IMR-90 (cell line): Measurements from ENCODE around the gene NOXO1. TPM values are rescaled to one million over a fixed set of nuclear protein-coding genes. Genes with fewer than 3 reads are reported as not detected.

ENCODE experiments used
- ATAC-seq: fragments of 200-7000 bp; cut with Tn5 transposase; 2 replicates; pipeline ENCODE4 v1.9.1; 2020; ENCODE audit warnings: low read depth, mild to moderate bottlenecking, moderate library complexity
- BruUV-seq: library from RNA; stranded (reverse); fragments of 400-500 nt; replicated peaks from 2 replicates; lab custom pipeline; 2021; lab: Mats Ljungman, UMichigan
- CTCF ChIA-PET: fragments of 300-600 bp; formaldehyde crosslinking; extraction: SDS; loops from one replicate; lab custom pipeline; 2021; ENCODE audit warnings: antibody characterized with exemption; lab: Yijun Ruan, JAX
- POLR2A ChIA-PET: fragments of 300-600 bp; sonication (Branson Sonifier 250); formaldehyde crosslinking; loops from one replicate; lab custom pipeline; 2022; ENCODE audit warnings: antibody characterized with exemption; ENCODE audit not compliant: unreplicated experiment; lab: Charles Lee
- DNase-seq: peaks from one replicate; pipeline ENCODE4 v3.0.0; 2013
- H2AFZ ChIP-seq: replicated peaks from 2 replicates; pipeline ENCODE3; 2013; ENCODE audit warnings: low read length, mild to moderate bottlenecking; ENCODE audit not compliant: poor library complexity
- H2AK5ac ChIP-seq: 2 replicates; pipeline ENCODE4 v1.6.1; 2013; ENCODE audit warnings: low read depth, low read length, inconsistent platforms
- H2AK9ac ChIP-seq: replicated peaks from 2 replicates; pipeline ENCODE3; 2013; ENCODE audit warnings: mild to moderate bottlenecking, low read depth, low read length, moderate library complexity; ENCODE audit not compliant: poor library complexity
- H2BK120ac ChIP-seq: 2 replicates; pipeline ENCODE4 v1.6.1; 2013; ENCODE audit warnings: low read depth, low read length, inconsistent platforms
- H2BK15ac ChIP-seq: 3 replicates; pipeline ENCODE4 v1.6.1; 2013; ENCODE audit warnings: low read depth, low read length, inconsistent platforms
- H2BK20ac ChIP-seq: 2 replicates; pipeline ENCODE4 v1.6.1; 2013; ENCODE audit warnings: low read depth, mild to moderate bottlenecking, inconsistent platforms, low read length, moderate library complexity
- H2BK5ac ChIP-seq: 2 replicates; pipeline ENCODE4 v1.6.1; 2013; ENCODE audit warnings: mild to moderate bottlenecking, low read depth, low read length, inconsistent platforms; ENCODE audit not compliant: poor library complexity, severe bottlenecking
- H3K14ac ChIP-seq: replicated peaks from 2 replicates; pipeline ENCODE4 v1.6.1; 2013; ENCODE audit warnings: low read depth, low read length, inconsistent platforms
- H3K18ac ChIP-seq: 2 replicates; pipeline ENCODE4 v1.6.1; 2013; ENCODE audit warnings: low read depth, low read length, control low read depth
- H3K23ac ChIP-seq: 2 replicates; pipeline ENCODE4 v1.6.1; 2013; ENCODE audit warnings: low read depth, low read length, inconsistent platforms
- H3K27ac ChIP-seq: 2 replicates; pipeline ENCODE4 v1.5.1; 2013; ENCODE audit warnings: mild to moderate bottlenecking, control low read depth, low read length; ENCODE audit not compliant: insufficient read depth
- H3K27me3 ChIP-seq: 2 replicates; pipeline ENCODE4 v1.6.1; 2013; ENCODE audit warnings: low read length; ENCODE audit not compliant: control insufficient read depth, insufficient read depth
- H3K36me3 ChIP-seq: 2 replicates; pipeline ENCODE4 v1.6.1; 2013; ENCODE audit warnings: low read length, mixed read lengths; ENCODE audit not compliant: control insufficient read depth, insufficient read depth
- H3K4ac ChIP-seq: 2 replicates; pipeline ENCODE4 v1.6.1; 2013; ENCODE audit warnings: low read depth, low read length, inconsistent platforms
- H3K4me1 ChIP-seq: 2 replicates; pipeline ENCODE4 v1.6.1; 2013; ENCODE audit warnings: low read length, mixed read lengths; ENCODE audit not compliant: control insufficient read depth, insufficient read depth
- H3K4me2 ChIP-seq: 2 replicates; pipeline ENCODE4 v1.6.1; 2013; ENCODE audit warnings: low read depth, mild to moderate bottlenecking, control low read depth, low read length, moderate library complexity
- H3K4me3 ChIP-seq: 2 replicates; pipeline ENCODE4 v1.5.1; 2013; ENCODE audit warnings: low read depth, mild to moderate bottlenecking, control low read depth, low read length, moderate library complexity; ENCODE audit not compliant: insufficient read depth
- H3K56ac ChIP-seq: 2 replicates; pipeline ENCODE4 v1.6.1; 2013; ENCODE audit warnings: low read length, inconsistent platforms; ENCODE audit not compliant: insufficient read depth; ENCODE audit errors: extremely low read depth
- H3K79me1 ChIP-seq, 2 experiments: 2 replicates each; pipeline ENCODE4 v1.6.1; 2013; ENCODE audit warnings: low read length in 2 of 2, inconsistent platforms in 1 of 2, low read depth in 1 of 2
- H3K9ac ChIP-seq: 2 replicates; pipeline ENCODE4 v1.6.1; 2013; ENCODE audit warnings: low read depth, low read length, control low read depth
- H3K9me1 ChIP-seq: 2 replicates; pipeline ENCODE4 v1.6.1; 2013; ENCODE audit warnings: low read length, inconsistent platforms; ENCODE audit not compliant: insufficient read depth
- H3K9me3 ChIP-seq: 2 replicates; pipeline ENCODE4 v1.6.1; 2013; ENCODE audit warnings: low read length; ENCODE audit not compliant: control insufficient read depth, insufficient read depth
- H4K20me1 ChIP-seq: 2 replicates; pipeline ENCODE4 v1.6.1; 2013; ENCODE audit warnings: low read length, inconsistent platforms; ENCODE audit not compliant: insufficient read depth
- H4K5ac ChIP-seq: 2 replicates; pipeline ENCODE4 v1.6.1; 2013; ENCODE audit warnings: mild to moderate bottlenecking, low read depth, low read length, control low read depth
- H4K8ac ChIP-seq, 2 experiments: 2 replicates each; pipeline ENCODE4 v1.6.1; 2013; ENCODE audit warnings: low read depth in 2 of 2, low read length in 2 of 2, control low read depth in 1 of 2, inconsistent platforms in 1 of 2
- H4K91ac ChIP-seq: 2 replicates; pipeline ENCODE4 v1.6.1; 2013; ENCODE audit warnings: low read depth, low read length, inconsistent platforms; ENCODE audit not compliant: insufficient read depth
- CEBPB ChIP-seq: IDR thresholded peaks from 2 replicates; pipeline ENCODE4 v1.6.1; 2012; ENCODE audit warnings: low read depth, low read length, improper control_type of control experiment
- MAFK ChIP-seq: IDR thresholded peaks from 2 replicates; pipeline ENCODE4 v1.6.1; 2012; ENCODE audit warnings: low read depth, low read length, improper control_type of control experiment
- MAZ ChIP-seq: IDR thresholded peaks from 2 replicates; pipeline ENCODE4 v1.6.1; 2012; ENCODE audit warnings: low read depth, mild to moderate bottlenecking, low read length, improper control_type of control experiment, moderate library complexity, borderline replicate concordance
- MXI1 ChIP-seq: IDR thresholded peaks from 2 replicates; pipeline ENCODE4 v1.6.1; 2012; ENCODE audit warnings: low read depth, mild to moderate bottlenecking, low read length, moderate library complexity, borderline replicate concordance
- NFE2L2 ChIP-seq: fragments of 150-350 bp; IDR thresholded peaks from 2 replicates; pipeline ENCODE4 v1.6.1; 2016; ENCODE audit warnings: low read depth, mild to moderate bottlenecking, low read length
- POLR2A ChIP-seq: IDR thresholded peaks from 2 replicates; pipeline ENCODE4 v1.6.1; 2012; ENCODE audit warnings: mild to moderate bottlenecking, low read depth, low read length
- RFX5 ChIP-seq: IDR thresholded peaks from 2 replicates; pipeline ENCODE4 v1.8.0; 2012; ENCODE audit warnings: low read depth, mild to moderate bottlenecking, low read length, moderate library complexity
- SMC3 ChIP-seq: fragments of 150-350 bp; IDR thresholded peaks from 2 replicates; pipeline ENCODE4 v1.6.1; 2016; ENCODE audit warnings: low read depth, mild to moderate bottlenecking, antibody characterized with exemption, low read length, moderate library complexity
- WGBS, 2 experiments: methylation state at CpG; one replicate each; pipeline versions ENCODE4 v1.1.5 to v1.1.7; 2013; ENCODE audit warnings: missing lambda C conversion rate in 2 of 2; ENCODE audit not compliant: insufficient read length in 1 of 2; ENCODE audit errors: extremely low coverage in 2 of 2; 5-methylcytosine and 5-hydroxymethylcytosine counted together
- dilution Hi-C: fragments of 300-500 bp; cut with HindIII; formaldehyde crosslinking; loops from one replicate; pipeline ENCODE4 v1.14.3; 2018; ENCODE audit warnings: low sequenced_read_pairs; ENCODE audit not compliant: unreplicated experiment
- in situ Hi-C: fragments of 300-500 bp; cut with MboI; formaldehyde crosslinking; loops from 3 replicates; pipeline ENCODE4 v1.14.3; 2019; ENCODE audit warnings: low sequenced_read_pairs, inconsistent platforms, mixed read lengths
- intact Hi-C: fragments of 100-400 bp; cut with micrococcal nuclease; formaldehyde crosslinking; loops from 2 replicates; pipeline ENCODE4 v1.10.0; 2022
- polyA plus RNA-seq, 3 experiments: library from polyadenylated mRNA; depleted of rRNA; stranded (reverse); fragments of >200 nt; gene quantifications; 2 replicates each; pipeline ENCODE4 v1.2.3, GENCODE V29; 2012; ENCODE audit warnings: low replicate concordance in 1 of 3
- total RNA-seq: library from RNA; depleted of rRNA; stranded (reverse); fragments of >200 nt; gene quantifications from 2 replicates; pipeline ENCODE4 v1.2.3, GENCODE V29; 2012
- TF ChIP-seq, protein P1 (sequence below): fragments of 150-350 bp; IDR thresholded peaks from 2 replicates; pipeline ENCODE4 v1.6.1; 2016; ENCODE audit warnings: low read depth, mild to moderate bottlenecking, low read length, moderate library complexity, borderline replicate concordance
- TF ChIP-seq, protein P2 (sequence below): fragments of 150-350 bp; IDR thresholded peaks from 2 replicates; pipeline ENCODE4 v1.6.1; 2017; ENCODE audit warnings: mild to moderate bottlenecking, antibody characterized with exemption, low read length, low read depth

NOXO1 gene
- total and polyA plus RNA-seq, 2 of the 4 experiments (the other 2 are of a cell fraction), result 0.56 TPM; not detected in 1

DNA sequence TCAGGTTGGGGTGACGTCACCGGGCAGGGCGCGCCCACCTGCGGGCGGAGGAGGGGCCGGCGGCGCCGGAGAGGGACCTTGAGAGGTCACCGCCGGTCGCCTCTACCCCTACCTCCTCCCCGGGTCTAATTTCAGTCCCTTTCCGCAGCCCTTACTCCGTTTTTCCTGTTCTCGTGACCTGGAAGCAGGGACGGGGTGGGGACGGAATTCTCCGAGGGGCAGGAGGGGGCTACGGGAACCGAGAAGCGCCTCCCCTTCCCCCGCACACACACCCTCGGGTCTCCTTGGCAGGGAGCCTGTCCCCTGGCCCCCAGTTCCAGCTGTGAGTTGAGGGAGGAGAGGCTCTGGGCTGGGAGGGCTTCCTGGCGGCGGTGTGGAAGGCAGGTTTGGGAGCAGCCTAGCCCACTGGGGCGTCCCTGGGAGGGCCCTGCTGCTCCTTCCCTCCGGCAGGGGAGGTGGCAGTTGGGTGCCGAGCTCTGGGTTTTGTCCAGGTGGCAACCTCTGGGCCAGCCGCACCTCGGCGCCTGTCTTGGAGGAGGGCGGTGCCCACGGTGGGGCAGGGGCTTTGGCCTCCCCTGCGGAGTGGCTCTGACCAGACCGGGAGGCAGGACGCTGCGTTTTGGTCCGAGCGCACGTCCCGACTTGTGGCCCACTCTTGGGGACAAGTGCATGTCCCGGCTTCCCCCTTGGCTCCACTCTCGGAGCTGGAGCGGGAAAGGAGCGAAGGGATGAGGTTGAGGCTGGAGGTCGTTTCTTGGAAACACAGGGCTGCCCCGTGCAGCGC lies 9.3 kb upstream of the NOXO1 start (continued):
- TF ChIP-seq SMC3, result no peak
- TF ChIP-seq NFE2L2, result no peak

DNA sequence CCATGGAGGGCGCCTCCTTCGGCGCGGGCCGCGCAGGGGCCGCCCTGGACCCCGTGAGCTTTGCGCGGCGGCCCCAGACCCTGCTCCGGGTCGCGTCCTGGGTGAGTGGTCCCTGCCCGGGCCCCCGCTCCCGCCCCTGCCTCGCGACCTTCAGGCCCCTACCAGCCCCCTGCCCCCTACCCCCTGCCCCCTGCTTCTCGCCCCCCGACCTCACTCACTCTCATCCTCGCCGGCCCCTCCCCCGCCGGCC lies 8.8 kb upstream of the NOXO1 start:
- H3K14ac ChIP-seq, result no peak overlapping the region
- H2AFZ ChIP-seq, result peak overlapping the region; percentile 75
- CTCF ChIA-PET, result no interaction called here
- H4K8ac ChIP-seq, result no peak overlapping the region
- H3K27ac ChIP-seq, result no peak overlapping the region
- TF ChIP-seq SMC3, result no peak
- TF ChIP-seq, protein P1, sequence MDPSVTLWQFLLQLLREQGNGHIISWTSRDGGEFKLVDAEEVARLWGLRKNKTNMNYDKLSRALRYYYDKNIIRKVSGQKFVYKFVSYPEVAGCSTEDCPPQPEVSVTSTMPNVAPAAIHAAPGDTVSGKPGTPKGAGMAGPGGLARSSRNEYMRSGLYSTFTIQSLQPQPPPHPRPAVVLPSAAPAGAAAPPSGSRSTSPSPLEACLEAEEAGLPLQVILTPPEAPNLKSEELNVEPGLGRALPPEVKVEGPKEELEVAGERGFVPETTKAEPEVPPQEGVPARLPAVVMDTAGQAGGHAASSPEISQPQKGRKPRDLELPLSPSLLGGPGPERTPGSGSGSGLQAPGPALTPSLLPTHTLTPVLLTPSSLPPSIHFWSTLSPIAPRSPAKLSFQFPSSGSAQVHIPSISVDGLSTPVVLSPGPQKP, result no peak
- no peak for TF ChIP-seq POLR2A
- TF ChIP-seq RFX5, result no peak
- no peak for TF ChIP-seq CEBPB
- TF ChIP-seq MXI1, result no peak
- TF ChIP-seq MAFK, result no peak
- TF ChIP-seq, protein P2, sequence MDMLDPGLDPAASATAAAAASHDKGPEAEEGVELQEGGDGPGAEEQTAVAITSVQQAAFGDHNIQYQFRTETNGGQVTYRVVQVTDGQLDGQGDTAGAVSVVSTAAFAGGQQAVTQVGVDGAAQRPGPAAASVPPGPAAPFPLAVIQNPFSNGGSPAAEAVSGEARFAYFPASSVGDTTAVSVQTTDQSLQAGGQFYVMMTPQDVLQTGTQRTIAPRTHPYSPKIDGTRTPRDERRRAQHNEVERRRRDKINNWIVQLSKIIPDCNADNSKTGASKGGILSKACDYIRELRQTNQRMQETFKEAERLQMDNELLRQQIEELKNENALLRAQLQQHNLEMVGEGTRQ, result no peak
- TF ChIP-seq MAZ, result no peak
- H3K4me1 ChIP-seq, result peaks cover 18% of the 10 kb centered on the region
- peaks cover 13% of the 10 kb centered on the region for H3K36me3 ChIP-seq
- no peaks in the 10 kb centered on the region for H4K20me1 ChIP-seq
- peak overlapping the region; percentile 32 for H3K4me2 ChIP-seq
- no peak overlapping the region for H2BK15ac ChIP-seq
- H3K9me3 ChIP-seq, result peaks cover 2% of the 10 kb centered on the region; the same call in 1 of the 2 replicates
- dilution Hi-C loops, result no loop called here
- no peak overlapping the region for H2AK9ac ChIP-seq
- no peak overlapping the region for H3K56ac ChIP-seq
- H2BK120ac ChIP-seq, result no peak overlapping the region
- H3K79me1 ChIP-seq, result peaks cover 16 to 24% of the 10 kb centered on the region in 2 experiments
- H3K9me1 ChIP-seq, result peaks cover 19% of the 10 kb centered on the region
- ATAC-seq (no peak), DNase-seq (no peak)
- no peak overlapping the region for H4K91ac ChIP-seq
- in situ Hi-C loops, result no loop called here
- no peak overlapping the region for H3K18ac ChIP-seq
- no peak overlapping the region for H4K5ac ChIP-seq
- no TSS peak for BruUV-seq
- peak overlapping the region; percentile 52 for H3K4me3 ChIP-seq
- H3K27me3 ChIP-seq, result peaks cover 17% of the 10 kb centered on the region
- H2AK5ac ChIP-seq, result no peak overlapping the region
- H3K4ac ChIP-seq, result no peak overlapping the region
- H2BK20ac ChIP-seq, result no peak overlapping the region
- intact Hi-C loops, result no loop called here
- POLR2A ChIA-PET, result no interaction called here
- no peak overlapping the region for H2BK5ac ChIP-seq
- no peak overlapping the region for H3K23ac ChIP-seq
- no peak overlapping the region for H3K9ac ChIP-seq
- 0% methylated on average over 7 of the region's 25 CpGs; no CpG with 5 or more reads in 1 of the 2 experiments for WGBS, 2 experiments
